MG63 (cell line): ENCODE results near the gene ZBTB8B. TPM values are rescaled to one million over a fixed set of nuclear protein-coding genes. Genes with fewer than 3 reads are reported as not detected.

Experiments used
- DNase-seq: peaks from one replicate; pipeline ENCODE4 v3.0.0-alpha.2; 2020
- H3K27me3 ChIP-seq: fragments of 250-450 bp; sonication (Bioruptor Pico); 2 replicates; pipeline ENCODE4 v1.5.1; 2020; ENCODE audit warnings: mild to moderate bottlenecking, moderate library complexity
- H3K36me3 ChIP-seq: fragments of 250-450 bp; sonication (Bioruptor Pico); 2 replicates; pipeline ENCODE4 v1.5.1; 2020; ENCODE audit warnings: mild to moderate bottlenecking, moderate library complexity
- H3K4me3 ChIP-seq: fragments of 250-450 bp; sonication (Bioruptor Pico); 2 replicates; pipeline ENCODE4 v1.5.1; 2020; ENCODE audit warnings: mild to moderate bottlenecking, moderate library complexity
- H3K9me3 ChIP-seq: fragments of 250-450 bp; sonication (Bioruptor Pico); 2 replicates; pipeline ENCODE4 v1.5.1; 2020; ENCODE audit warnings: mild to moderate bottlenecking, moderate library complexity
- total RNA-seq: library from RNA; depleted of rRNA; stranded (reverse); fragments of >200 nt; shearing (Covaris generic); gene quantifications from 2 replicates; pipeline ENCODE4 v1.2.3, GENCODE V29; 2014; ENCODE audit warnings: low replicate concordance; rRNA removed

ZBTB8B gene
- total RNA-seq, 1 experiment from 2014 or later = not detected

DNA sequence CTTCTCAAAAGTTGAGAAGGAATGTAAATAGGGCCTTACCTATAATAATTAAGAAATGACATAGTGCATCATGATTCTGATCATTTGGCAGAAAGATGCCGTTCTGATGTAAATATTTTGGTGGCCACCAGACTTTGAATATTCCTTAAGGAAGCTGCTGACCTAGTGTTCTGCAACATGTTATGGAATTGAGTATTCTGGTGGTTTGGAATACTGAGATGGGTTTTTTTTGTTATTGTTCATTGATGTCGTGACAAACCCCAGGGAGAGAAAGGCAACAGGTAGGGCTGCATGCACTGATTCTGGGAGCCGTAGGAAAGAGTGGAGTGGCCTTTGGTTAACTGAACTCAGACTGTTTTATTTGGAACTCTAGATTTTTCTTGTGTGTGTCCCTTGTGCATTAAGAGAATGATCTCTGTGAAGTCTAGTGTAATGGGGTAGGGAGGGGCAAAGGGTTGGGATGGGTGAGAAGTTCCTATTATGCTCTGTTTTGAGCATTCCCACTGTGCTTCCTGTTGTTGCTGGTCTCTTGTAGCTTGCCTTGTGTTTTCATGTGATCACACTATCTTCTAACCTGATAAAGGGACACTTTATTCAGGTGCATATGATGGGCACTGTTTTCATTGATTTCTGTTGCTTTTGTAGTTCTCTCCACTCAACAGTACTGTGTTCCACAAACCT lies 25.0 kb downstream of the ZBTB8B start:
- H3K4me3 ChIP-seq = no peak overlapping the region
- no peaks in the 10 kb centered on the region for H3K27me3 ChIP-seq
- H3K36me3 ChIP-seq = no peaks in the 10 kb centered on the region
- DNase-seq = no peak
- no peaks in the 10 kb centered on the region for H3K9me3 ChIP-seq

DNA sequence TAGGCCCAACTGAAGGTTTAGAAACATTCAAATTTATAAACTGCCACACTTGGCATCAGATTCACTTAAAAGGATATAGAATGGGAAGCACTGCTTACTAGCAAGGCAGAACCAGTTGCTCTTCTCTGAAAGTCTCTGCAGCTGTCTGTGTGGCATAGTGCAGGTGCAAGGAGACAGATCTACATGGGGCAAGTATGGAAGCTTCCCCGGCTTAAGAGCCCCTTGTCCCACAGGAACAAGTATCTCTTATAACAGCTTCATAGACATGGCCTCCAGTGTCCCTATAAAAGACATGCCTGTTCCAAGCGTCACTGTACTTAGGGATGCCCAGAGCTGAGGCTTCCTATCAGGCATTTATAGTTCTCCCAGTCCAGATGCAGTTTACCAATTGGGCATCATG lies 26.5 kb downstream of the ZBTB8B start:
- no peak for DNase-seq
- Histone ChIP-seq H3K4me3 (no peak overlapping the region), H3K9me3 (no peaks in the 10 kb centered on the region), H3K27me3 (no peaks in the 10 kb centered on the region), H3K36me3 (no peaks in the 10 kb centered on the region)

DNA sequence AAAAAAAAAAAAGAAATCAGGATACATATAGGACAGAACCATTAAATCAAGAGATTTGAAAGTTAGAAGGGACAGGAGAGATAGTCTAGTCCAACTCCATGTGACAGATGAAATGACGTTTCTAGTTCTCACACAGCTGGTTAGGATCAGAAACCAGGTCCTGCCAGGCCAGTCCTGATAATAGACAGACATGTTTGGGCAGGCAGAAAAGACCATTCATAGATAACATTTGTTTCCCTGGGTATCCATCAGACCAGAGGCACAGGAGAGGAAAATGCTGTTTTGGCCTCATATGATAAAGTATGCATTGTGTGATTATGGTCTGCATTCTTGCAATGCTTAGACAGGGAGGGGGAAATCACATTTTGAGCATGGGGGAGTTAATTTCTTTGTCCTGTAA lies 29.3 kb downstream of the ZBTB8B start:
- no peak for DNase-seq
- Histone ChIP-seq H3K4me3 (no peak overlapping the region), H3K27me3 (no peaks in the 10 kb centered on the region), H3K36me3 (no peaks in the 10 kb centered on the region), H3K9me3 (no peaks in the 10 kb centered on the region)

DNA sequence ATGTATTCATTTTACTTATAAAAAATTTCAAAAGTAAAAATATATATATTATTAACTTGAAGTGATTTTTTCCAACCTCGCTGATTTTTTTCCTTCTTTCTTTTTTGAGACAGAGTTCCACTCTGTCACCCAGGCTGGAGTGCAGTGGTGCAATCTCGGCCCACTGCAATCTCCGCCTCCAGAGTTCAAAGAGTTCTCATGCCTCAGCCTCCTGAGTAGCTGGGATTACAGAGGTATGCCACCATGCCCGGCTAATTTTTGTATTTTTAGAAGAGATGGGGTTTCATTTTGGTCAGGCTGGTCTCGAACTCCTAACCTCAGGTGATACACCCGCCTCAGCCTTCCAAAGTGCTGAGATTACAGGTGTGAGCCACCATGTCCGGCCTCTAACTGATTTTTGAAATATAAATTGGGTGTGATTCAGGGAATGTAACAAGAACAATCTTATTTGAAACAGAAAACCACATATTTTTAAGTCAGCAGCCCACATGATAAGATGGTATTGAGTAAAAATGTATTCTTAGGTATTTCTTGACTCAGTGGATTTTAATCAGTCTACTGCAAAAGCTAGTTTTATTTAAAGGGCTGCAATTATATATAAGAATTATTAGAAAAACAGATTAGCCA lies 30.0 kb downstream of the ZBTB8B start:
- Histone ChIP-seq H3K36me3 (no peaks in the 10 kb centered on the region), H3K27me3 (no peaks in the 10 kb centered on the region), H3K9me3 (no peaks in the 10 kb centered on the region), H3K4me3 (no peak overlapping the region)
- no peak for DNase-seq

DNA sequence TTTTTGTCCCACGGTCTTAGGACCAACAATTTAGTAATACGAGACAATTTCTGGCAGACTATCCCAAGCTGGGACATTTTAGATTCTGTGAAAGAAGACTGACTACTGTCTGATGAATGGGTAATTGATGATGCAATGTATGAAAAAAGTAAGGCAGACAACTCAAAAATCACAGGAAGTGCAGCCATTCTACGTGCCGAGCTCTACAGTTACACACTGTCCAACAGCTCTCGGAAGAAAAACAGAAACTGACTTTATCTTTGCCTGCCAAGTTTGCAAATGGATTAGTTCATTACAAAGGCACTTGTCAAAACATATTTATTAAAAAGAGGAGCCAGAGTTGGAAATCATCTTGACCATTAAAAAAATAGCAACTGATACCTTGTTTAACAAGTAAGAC lies 31.3 kb downstream of the ZBTB8B start:
- Histone ChIP-seq H3K9me3 (no peaks in the 10 kb centered on the region), H3K36me3 (no peaks in the 10 kb centered on the region), H3K27me3 (no peaks in the 10 kb centered on the region), H3K4me3 (peak overlapping the region; percentile 12; the same call in 1 of the 2 replicates)
- DNase-seq = peak; percentile 33

DNA sequence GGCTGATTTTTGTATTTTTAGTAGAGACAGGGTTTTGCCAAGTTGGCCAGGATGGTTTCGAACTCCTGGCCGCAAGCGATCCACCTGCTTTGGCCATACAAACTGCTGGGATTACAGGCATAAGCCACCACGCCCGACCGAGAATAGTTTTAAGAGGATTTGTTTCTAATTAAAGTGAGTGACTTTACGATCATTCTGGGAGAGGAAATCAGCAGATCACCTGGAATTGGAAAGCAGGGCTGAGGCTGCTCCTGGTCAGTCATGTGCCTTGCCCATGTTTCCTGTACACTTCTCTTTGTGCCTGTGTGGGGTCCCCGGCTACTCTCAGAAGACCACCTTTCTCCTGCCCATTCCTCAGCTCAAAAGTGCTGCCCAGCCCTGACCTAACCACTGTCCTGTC lies 33.9 kb downstream of the ZBTB8B start:
- no peaks in the 10 kb centered on the region for H3K36me3 ChIP-seq
- no peak overlapping the region for H3K4me3 ChIP-seq
- no peaks in the 10 kb centered on the region for H3K9me3 ChIP-seq
- DNase-seq = no peak
- no peaks in the 10 kb centered on the region for H3K27me3 ChIP-seq

DNA sequence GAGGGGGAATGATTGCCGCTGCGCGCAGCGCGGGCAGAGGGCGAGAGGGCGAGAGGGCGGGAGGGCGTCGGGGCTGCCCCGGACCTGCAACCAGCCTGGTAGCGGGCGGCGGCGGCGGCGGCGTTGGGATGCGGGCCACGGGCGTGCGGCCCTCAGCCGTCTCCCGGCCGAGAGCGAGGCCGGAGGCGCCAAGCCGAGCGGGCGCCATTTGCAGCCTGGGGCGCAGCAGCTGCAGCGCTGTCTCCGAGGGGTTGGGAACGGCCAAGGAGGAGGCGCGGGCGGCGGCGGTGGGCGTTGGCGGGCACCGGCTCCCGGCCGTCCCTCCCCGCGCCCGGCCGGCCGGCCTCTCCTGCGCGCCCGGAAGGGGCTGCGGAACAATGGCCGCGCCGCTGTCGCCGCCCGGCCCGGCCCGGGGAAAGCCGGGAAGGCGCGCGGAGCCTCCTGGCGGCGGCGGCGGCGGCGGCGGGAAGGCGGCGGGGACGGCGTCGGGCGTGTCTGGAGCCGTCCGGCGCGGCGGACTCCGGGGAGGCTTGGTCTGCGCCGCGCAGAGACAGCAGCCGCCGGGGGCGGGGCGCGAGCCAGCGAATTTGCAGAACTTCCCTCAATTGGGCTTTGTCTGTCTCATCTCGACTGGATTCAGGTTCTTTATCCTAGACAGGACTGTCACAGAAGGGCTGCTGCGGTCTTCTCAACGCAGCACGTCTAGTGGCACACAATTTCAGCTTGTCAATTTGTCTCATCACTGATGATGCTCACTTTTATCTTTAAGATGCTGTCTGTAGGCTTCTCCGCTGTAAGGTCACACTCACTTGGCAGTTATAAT lies 35.7 kb downstream of the ZBTB8B start:
- H3K9me3 ChIP-seq = no peaks in the 10 kb centered on the region
- H3K27me3 ChIP-seq = no peaks in the 10 kb centered on the region
- H3K36me3 ChIP-seq = no peaks in the 10 kb centered on the region
- DNase-seq = peak; percentile 67
- H3K4me3 ChIP-seq = peak overlapping the region; percentile 53

DNA sequence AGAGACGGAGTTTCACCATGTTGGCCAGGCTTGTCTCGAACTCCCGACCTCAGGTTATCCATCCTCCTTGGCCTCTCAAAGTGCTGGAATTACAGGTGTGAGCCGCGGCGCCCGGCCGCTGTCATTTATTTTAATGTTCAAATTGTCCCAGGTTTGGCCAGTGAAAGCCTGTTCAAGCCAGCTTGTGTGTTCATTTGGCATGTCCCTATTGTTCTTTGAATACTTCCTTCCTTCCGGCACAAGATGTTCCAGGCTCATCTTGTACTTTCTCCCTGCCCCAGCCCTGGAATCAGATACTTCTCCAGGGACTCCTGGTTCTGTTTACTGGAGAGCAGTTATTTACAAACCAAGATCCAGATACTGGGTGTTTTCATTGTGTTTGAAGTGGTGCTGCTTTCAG lies 37.0 kb downstream of the ZBTB8B start:
- H3K4me3 ChIP-seq = no peak overlapping the region
- DNase-seq = no peak
- no peaks in the 10 kb centered on the region for H3K9me3 ChIP-seq
- H3K27me3 ChIP-seq = no peaks in the 10 kb centered on the region
- H3K36me3 ChIP-seq = no peaks in the 10 kb centered on the region

DNA sequence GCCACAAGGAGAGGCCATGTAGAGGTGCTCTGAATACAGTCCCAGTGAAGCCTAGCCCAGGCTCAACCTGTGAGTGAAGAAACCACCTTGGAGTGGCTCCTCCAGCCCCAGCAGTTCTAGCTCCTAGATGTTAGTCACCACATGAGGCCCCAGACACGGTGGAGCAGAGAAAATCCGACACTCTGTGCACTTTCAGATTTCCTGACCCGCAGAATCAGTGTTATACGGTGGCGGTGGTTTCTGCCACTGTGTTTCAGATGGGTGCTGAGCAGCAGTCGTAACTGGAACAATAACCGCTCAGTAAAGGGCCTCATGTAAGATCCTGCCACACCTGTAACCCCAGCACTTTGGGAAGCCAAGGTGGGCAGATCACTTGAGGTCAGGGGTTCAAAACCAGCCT lies 38.3 kb downstream of the ZBTB8B start:
- Histone ChIP-seq H3K9me3 (no peaks in the 10 kb centered on the region), H3K27me3 (no peaks in the 10 kb centered on the region), H3K36me3 (no peaks in the 10 kb centered on the region), H3K4me3 (no peak overlapping the region)
- DNase-seq = no peak

DNA sequence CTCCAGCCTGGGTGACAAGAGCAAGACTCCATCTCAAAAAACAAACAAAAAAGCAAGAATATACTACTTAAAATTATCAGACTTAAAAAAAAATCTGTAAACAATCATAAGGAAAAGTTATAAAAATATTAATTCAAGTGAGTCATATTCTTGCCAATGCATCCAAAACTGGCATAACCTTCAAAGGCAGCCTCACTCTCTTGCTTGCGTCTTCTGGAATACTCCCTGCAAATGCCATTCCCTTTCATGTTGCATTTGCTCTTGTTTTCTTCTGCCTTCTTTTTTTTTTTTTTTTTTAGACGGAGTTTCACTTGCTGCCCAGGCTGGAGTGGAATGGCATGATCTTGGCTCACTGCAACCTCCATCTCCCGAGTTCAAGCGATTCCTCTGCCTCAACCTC lies 42.1 kb downstream of the ZBTB8B start:
- H3K4me3 ChIP-seq = no peak overlapping the region
- no peaks in the 10 kb centered on the region for H3K27me3 ChIP-seq
- peaks cover 2% of the 10 kb centered on the region; the same call in 1 of the 2 replicates for H3K9me3 ChIP-seq
- no peaks in the 10 kb centered on the region for H3K36me3 ChIP-seq
- no peak for DNase-seq

DNA sequence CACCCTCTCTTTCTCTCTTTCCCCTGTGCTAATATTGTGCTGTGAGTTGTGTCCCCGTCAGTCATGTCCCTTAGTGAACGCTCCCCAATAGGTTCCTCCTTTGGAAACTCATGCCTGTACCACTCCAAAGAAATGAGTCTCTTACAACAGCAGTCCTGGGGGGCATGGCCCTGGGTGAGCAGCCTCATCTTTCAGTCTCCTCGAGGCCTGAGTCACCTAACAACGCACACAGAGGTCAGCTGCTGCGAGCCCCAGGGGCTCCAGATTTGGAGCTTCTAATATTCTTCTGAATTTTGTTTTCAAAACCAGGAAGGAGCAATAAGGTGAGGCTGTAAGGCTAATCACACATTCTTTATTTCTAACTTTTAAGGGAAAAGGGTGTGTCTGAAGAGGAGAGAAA lies 43.9 kb downstream of the ZBTB8B start:
- Histone ChIP-seq H3K36me3 (no peaks in the 10 kb centered on the region), H3K4me3 (no peak overlapping the region), H3K9me3 (peaks cover 2% of the 10 kb centered on the region; the same call in 1 of the 2 replicates), H3K27me3 (no peaks in the 10 kb centered on the region)
- DNase-seq = no peak

DNA sequence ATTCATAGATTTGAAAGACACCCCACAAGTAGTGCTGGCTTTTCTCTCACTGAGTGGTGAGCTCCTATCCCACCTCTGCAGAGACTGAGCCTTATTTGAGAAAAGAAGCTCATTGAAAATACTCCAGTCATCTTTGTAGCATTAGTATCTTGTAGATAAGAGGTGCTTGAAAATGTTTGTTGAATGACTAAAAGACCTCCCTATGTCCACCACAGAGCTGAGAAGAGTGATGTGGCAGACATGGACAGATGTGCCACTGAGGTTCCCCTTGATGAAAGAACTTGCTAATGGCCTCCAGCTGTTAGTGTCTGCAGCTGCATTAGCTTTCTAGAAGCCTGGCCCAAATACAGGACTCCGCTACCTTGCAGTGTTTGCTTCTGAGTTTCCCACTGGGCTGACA lies 45.1 kb downstream of the ZBTB8B start:
- Histone ChIP-seq H3K9me3 (peaks cover 2% of the 10 kb centered on the region; the same call in 1 of the 2 replicates), H3K27me3 (no peaks in the 10 kb centered on the region), H3K4me3 (no peak overlapping the region), H3K36me3 (no peaks in the 10 kb centered on the region)
- no peak for DNase-seq

Other genes starting within 250 kb of the ZBTB8B start
- gene TMEM234, start 242.7 kb upstream of the ZBTB8B start, total RNA-seq = 12.2 and 14.5 TPM in 2 replicates
- 515 and 870 TPM in 2 replicates for gene EIF3I, start 242.7 kb upstream of the ZBTB8B start, total RNA-seq
- 0.30 TPM in 1 of 2 replicates, not detected in the other for gene FAM167B, start 217.8 kb upstream of the ZBTB8B start, total RNA-seq
- gene LCK, start 213.8 kb upstream of the ZBTB8B start, total RNA-seq = not detected in 2 replicates
- gene HDAC1, start 173.0 kb upstream of the ZBTB8B start, total RNA-seq = 88.0 and 98.3 TPM in 2 replicates
- 12.6 and 19.1 TPM in 2 replicates for gene MARCKSL1, start 128.8 kb upstream of the ZBTB8B start, total RNA-seq
- gene FAM229A, start 102.6 kb upstream of the ZBTB8B start, total RNA-seq = 0.10 TPM in 1 of 2 replicates, not detected in the other
- gene TSSK3, start 102.5 kb upstream of the ZBTB8B start, total RNA-seq = not detected in 2 replicates
- gene BSDC1, start 70.6 kb upstream of the ZBTB8B start, total RNA-seq = 35.8 and 52.2 TPM in 2 replicates
- 2.6 and 3.2 TPM in 2 replicates for gene ZBTB8A, start 74.4 kb downstream of the ZBTB8B start, total RNA-seq
- gene ZBTB8OS, start 185.5 kb downstream of the ZBTB8B start, total RNA-seq = 47.2 and 95.1 TPM in 2 replicates
- 141 and 162 TPM in 2 replicates for gene RBBP4, start 186.1 kb downstream of the ZBTB8B start, total RNA-seq
- 50.0 and 51.2 TPM in 2 replicates for gene SYNC, start 237.7 kb downstream of the ZBTB8B start, total RNA-seq